ENCODE data around the gene AGR2.
"Not testable (repeated sequence)": the region's sequence is repeated elsewhere in the genome, so short reads cannot be mapped to it uniquely, and the experiment has no call there.

AGR2 gene

DNA sequence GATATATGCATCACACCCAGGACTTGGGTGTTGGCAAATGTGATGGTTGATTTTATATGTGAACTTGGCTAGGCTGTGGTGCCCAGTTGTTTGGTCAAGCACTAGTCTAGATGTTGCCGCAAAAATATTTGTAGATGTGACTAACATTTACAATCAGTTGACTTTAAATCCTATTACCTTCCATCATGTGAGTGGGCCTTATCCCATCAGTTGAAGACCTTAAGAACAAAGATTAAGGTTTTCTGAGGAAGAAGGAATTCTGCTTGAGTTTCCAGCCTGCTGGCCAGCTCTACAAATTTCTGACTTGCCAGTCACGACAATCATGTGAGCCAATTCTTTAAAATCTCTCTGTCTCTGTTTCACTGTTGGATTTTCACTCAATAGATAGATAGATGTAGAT is 30.9 kb downstream of the AGR2 start:
- H3K27me3 ChIP-seq (ENCODE audit: low read depth, low read length): no peaks in the 10 kb centered on the region
- H3K4me3 ChIP-seq (ENCODE audit: low read depth in 1 of 2, low read length in 2 of 2): no peak overlapping the region
- H3K9me3 ChIP-seq (ENCODE audit: control insufficient read depth in 1 of 2, low read length in 2 of 2): no peaks in the 10 kb centered on the region
- H3K36me3 ChIP-seq (ENCODE audit: control insufficient read depth in 1 of 2, insufficient read depth in 2 of 2, low read length in 2 of 2): no peaks in the 10 kb centered on the region
- no peak overlapping the region for H3K27ac ChIP-seq (ENCODE audit: low read length)
- H3K4me1 ChIP-seq (ENCODE audit: control insufficient read depth in 1 of 2, insufficient read depth in 2 of 2, low read length in 2 of 2): no peaks in the 10 kb centered on the region

DNA sequence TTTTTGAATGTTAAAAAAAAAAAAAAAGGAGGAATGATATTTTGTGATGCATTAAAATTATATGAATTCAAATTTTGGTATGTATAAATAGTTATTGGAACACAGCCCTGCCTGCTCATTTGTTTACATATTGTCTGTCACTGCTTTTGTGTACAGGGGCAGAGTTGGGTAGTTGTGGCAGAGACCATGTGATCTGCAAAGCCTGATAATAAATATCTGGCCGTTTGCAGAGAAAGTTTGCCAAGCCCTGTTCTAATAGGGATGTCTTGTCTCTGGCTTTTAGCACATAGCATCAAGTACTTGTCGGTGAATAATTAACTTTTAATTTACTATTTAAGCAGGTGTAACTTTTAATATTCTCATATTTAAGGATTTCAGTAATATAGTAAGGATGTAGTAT is 31.5 kb downstream of the AGR2 start:
- no peaks in the 10 kb centered on the region for H3K36me3 ChIP-seq (ENCODE audit: control insufficient read depth in 1 of 2, insufficient read depth in 2 of 2, low read length in 2 of 2)
- no peak overlapping the region for H3K4me3 ChIP-seq (ENCODE audit: low read depth in 1 of 2, low read length in 2 of 2)
- H3K27me3 ChIP-seq (ENCODE audit: low read depth, low read length): no peaks in the 10 kb centered on the region
- H3K4me1 ChIP-seq (ENCODE audit: control insufficient read depth in 1 of 2, insufficient read depth in 2 of 2, low read length in 2 of 2): no peaks in the 10 kb centered on the region
- H3K9me3 ChIP-seq (ENCODE audit: control insufficient read depth in 1 of 2, low read length in 2 of 2): peaks cover 0 to 4% of the 10 kb centered on the region in 2 donors
- no peak overlapping the region for H3K27ac ChIP-seq (ENCODE audit: low read length)

DNA sequence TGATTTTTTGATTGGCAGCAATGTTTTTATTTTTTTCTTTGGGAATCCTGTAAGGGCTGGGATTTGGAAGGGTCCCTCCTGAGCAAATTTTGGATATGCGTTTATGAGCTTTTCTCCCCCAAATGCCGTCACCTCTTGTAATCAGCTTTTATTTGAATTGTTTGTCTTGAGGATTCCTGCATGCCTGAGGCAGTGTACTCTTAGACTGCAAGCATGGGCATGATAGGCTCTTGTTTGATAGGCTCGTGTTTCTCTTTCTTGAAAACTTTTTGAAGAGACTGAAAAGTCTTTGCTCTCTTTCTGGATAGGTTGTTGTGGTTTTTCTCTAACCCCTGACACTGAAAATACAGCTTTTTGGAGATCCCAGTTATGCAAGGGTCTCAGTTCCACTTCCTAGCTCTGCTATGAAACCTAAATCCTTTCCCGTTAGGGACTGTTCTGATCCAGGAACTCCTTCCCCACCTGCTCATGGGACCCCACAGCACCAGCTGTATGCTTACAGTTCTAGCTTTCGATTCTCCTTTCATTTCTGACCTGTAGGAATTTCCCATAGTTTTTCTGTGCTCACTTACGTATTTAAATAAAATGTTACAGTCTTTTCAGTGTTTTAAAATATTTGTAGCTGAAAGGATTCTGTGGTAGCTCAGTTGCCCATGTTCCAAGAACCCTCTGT is 34.0 kb downstream of the AGR2 start:
- Histone ChIP-seq H3K4me1 (ENCODE audit: control insufficient read depth in 1 of 2, insufficient read depth in 2 of 2, low read length in 2 of 2) (no peaks in the 10 kb centered on the region), H3K9me3 (ENCODE audit: control insufficient read depth in 1 of 2, low read length in 2 of 2) (peaks cover 0 to 6% of the 10 kb centered on the region in 2 donors), H3K27me3 (ENCODE audit: low read depth, low read length) (no peaks in the 10 kb centered on the region), H3K4me3 (ENCODE audit: low read depth in 1 of 2, low read length in 2 of 2) (no peak overlapping the region), H3K36me3 (ENCODE audit: control insufficient read depth in 1 of 2, insufficient read depth in 2 of 2, low read length in 2 of 2) (no peaks in the 10 kb centered on the region), H3K27ac (ENCODE audit: low read length) (no peak overlapping the region)

DNA sequence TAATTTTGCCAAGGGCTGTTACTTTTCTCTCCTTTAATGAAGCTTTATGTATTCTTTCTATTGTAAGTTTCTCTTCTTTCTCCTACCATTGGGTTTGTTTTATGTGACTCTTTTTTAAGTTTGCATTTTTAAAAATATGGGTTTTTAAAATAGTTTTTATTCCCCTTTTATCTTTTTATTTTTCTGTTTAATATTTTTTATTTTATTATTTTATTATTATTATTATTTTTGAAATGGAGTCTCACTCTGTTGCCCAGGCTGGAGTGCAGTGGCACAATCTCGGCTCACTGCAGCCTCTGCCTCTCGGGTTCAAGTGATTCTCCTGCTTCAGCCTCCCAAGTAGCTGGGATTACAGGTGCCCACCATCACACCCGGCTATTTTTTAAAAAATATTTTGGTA is 34.8 kb downstream of the AGR2 start:
- not testable (repeated sequence) for H3K27me3 ChIP-seq (ENCODE audit: low read depth, low read length); H3K9me3 ChIP-seq (ENCODE audit: control insufficient read depth in 1 of 2, low read length in 2 of 2); H3K36me3 ChIP-seq (ENCODE audit: control insufficient read depth in 1 of 2, insufficient read depth in 2 of 2, low read length in 2 of 2); H3K4me1 ChIP-seq (ENCODE audit: control insufficient read depth in 1 of 2, insufficient read depth in 2 of 2, low read length in 2 of 2); H3K4me3 ChIP-seq (ENCODE audit: low read depth in 1 of 2, low read length in 2 of 2); H3K27ac ChIP-seq (ENCODE audit: low read length)

DNA sequence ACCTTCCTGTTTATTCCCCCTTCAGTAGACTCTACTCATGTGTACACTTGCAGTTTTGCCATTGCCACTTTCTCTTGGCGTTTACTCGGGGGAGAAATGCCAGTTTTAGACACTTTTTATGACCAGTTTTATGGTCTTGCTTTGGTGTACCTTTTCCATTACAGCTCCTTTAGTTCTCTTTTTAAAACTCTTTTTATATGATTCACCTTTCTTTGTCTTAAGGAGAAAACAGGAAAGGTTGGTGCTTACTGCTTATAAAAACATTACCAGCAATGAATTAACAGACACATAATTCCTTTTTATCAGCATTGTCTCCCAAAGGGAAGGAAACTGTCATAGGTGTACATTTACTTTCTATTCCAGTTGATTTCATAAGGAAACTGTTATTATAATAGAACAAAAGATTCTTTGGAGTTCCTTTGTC is 39.4 kb downstream of the AGR2 start:
- Histone ChIP-seq H3K4me3 (ENCODE audit: low read depth in 1 of 2, low read length in 2 of 2) (no peak overlapping the region), H3K27ac (ENCODE audit: low read length) (no peak overlapping the region), H3K36me3 (ENCODE audit: control insufficient read depth in 1 of 2, insufficient read depth in 2 of 2, low read length in 2 of 2) (no peaks in the 10 kb centered on the region), H3K4me1 (ENCODE audit: control insufficient read depth in 1 of 2, insufficient read depth in 2 of 2, low read length in 2 of 2) (no peaks in the 10 kb centered on the region), H3K9me3 (ENCODE audit: control insufficient read depth in 1 of 2, low read length in 2 of 2) (peaks cover 0 to 11% of the 10 kb centered on the region in 2 donors), H3K27me3 (ENCODE audit: low read depth, low read length) (no peaks in the 10 kb centered on the region)

DNA sequence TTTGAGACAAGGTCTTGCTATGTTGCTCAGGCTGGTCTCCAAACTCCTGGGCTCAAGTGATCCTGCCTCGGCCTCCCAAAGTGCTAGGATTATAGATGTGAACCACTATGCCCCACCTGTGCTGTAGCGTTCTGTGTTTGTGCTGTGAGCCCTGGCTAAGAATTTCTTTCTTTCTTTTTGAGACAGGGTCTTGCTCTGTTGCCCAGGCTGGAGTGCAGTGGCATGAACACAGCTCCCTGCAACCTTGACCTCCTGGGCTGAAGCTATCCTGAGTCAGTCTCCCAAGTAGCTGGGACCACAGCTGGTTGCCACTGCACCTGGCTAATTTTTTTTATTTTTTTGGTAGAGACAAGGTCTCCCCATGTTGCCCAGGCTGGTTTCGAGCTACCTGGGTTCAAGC is 39.9 kb downstream of the AGR2 start:
- H3K9me3 ChIP-seq (ENCODE audit: control insufficient read depth in 1 of 2, low read length in 2 of 2): peaks cover 0 to 11% of the 10 kb centered on the region in 2 donors
- no peaks in the 10 kb centered on the region for H3K36me3 ChIP-seq (ENCODE audit: control insufficient read depth in 1 of 2, insufficient read depth in 2 of 2, low read length in 2 of 2)
- H3K27me3 ChIP-seq (ENCODE audit: low read depth, low read length): no peaks in the 10 kb centered on the region
- no peak overlapping the region for H3K27ac ChIP-seq (ENCODE audit: low read length)
- no peak overlapping the region for H3K4me3 ChIP-seq (ENCODE audit: low read depth in 1 of 2, low read length in 2 of 2)
- H3K4me1 ChIP-seq (ENCODE audit: control insufficient read depth in 1 of 2, insufficient read depth in 2 of 2, low read length in 2 of 2): no peaks in the 10 kb centered on the region

DNA sequence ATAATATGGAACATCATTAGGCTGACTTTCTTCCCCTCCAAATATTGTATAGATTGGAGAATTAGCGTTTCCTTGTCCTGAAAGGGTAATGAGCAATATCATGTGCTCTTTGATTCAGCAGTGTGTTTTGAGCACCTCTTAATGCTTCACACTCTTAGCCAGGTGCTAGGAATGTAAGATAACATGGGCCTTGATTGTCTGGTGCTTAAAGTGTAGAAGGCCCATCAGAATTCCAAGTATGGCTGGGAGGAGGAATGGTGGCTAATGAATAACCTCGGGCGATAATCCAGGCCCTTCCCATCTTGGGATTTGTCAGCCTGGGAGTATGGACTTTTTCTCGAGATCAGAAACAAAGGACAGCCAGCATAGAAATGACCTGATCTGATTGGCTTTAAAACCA is 42.6 kb downstream of the AGR2 start:
- Histone ChIP-seq H3K4me1 (ENCODE audit: control insufficient read depth in 1 of 2, insufficient read depth in 2 of 2, low read length in 2 of 2) (no peaks in the 10 kb centered on the region), H3K9me3 (ENCODE audit: control insufficient read depth in 1 of 2, low read length in 2 of 2) (peaks cover 0 to 4% of the 10 kb centered on the region in 2 donors), H3K27ac (ENCODE audit: low read length) (no peak overlapping the region), H3K36me3 (ENCODE audit: control insufficient read depth in 1 of 2, insufficient read depth in 2 of 2, low read length in 2 of 2) (no peaks in the 10 kb centered on the region), H3K27me3 (ENCODE audit: low read depth, low read length) (no peaks in the 10 kb centered on the region), H3K4me3 (ENCODE audit: low read depth in 1 of 2, low read length in 2 of 2) (no peak overlapping the region)

DNA sequence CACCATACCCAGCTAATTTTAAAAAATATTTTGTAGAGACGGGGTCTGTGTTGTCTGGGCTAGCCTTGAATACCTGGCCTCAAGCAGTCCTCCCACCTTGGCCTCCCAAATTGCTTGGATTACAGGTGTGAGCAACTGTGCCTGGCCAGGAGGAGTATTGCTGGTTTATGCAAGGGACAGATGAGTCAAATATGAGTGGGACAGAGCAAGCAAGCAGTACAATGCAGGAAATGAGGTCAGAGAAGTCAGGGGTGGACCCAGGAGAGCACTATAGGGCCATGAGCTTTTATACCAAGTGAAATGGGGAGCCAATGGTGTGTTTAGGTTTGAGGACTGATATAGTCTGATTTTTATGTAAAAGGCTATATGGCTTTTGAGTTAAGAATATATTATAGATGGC is 45.0 kb downstream of the AGR2 start:
- H3K4me3 ChIP-seq (ENCODE audit: low read depth in 1 of 2, low read length in 2 of 2): no peak overlapping the region
- H3K9me3 ChIP-seq (ENCODE audit: control insufficient read depth in 1 of 2, low read length in 2 of 2): peaks cover 0 to 4% of the 10 kb centered on the region in 2 donors
- H3K27me3 ChIP-seq (ENCODE audit: low read depth, low read length): no peaks in the 10 kb centered on the region
- H3K27ac ChIP-seq (ENCODE audit: low read length): no peak overlapping the region
- H3K36me3 ChIP-seq (ENCODE audit: control insufficient read depth in 1 of 2, insufficient read depth in 2 of 2, low read length in 2 of 2): no peaks in the 10 kb centered on the region
- no peaks in the 10 kb centered on the region for H3K4me1 ChIP-seq (ENCODE audit: control insufficient read depth in 1 of 2, insufficient read depth in 2 of 2, low read length in 2 of 2)

DNA sequence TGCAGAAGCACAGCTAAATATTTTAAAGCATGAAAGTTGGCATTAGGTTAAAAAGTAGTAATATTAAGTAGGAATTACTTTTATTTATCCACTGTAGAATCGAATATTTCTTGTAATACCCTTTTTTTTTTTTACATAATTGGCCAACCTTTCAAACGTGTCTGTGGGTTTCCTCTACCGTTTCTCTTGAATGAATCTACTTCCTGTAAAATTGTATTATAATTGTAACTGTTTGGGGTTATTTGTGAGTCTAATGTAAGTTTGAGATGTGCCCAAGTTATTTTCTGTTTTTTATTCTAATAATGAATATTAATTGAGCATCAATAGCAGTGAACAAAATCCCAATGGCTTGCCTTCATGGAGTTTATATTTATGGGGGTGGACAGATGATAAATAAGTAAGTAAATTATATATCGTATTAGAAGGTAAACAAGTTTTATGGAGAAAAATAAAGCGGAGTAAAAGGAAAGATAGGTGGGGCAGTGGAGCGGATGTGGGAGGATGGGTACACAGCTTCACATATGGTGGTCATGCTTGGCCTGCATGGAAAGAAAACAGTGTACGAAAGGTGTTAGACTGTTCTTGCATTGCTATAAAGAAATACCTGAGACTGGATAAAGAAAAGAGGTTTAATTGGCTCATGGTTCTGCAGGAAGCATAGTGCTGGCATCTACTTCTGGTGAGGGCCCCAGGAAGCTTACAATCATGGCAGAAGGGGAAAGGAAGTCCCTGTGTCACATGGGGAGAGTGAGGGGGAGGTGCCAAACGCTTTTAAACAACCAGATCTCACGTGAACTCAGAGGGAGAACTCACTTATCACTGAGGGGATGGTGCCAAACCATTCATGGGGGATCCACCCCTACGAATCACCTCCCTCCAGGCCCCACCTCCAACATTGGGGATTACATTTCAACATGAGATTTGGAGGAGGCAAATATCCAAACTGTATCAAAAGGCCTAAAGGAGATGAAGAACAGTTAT is 45.9 kb downstream of the AGR2 start:
- Histone ChIP-seq H3K9me3 (ENCODE audit: control insufficient read depth in 1 of 2, low read length in 2 of 2) (peaks cover 0 to 4% of the 10 kb centered on the region in 2 donors), H3K27me3 (ENCODE audit: low read depth, low read length) (no peaks in the 10 kb centered on the region), H3K36me3 (ENCODE audit: control insufficient read depth in 1 of 2, insufficient read depth in 2 of 2, low read length in 2 of 2) (no peaks in the 10 kb centered on the region), H3K4me3 (ENCODE audit: low read depth in 1 of 2, low read length in 2 of 2) (no peak overlapping the region), H3K27ac (ENCODE audit: low read length) (no peak overlapping the region), H3K4me1 (ENCODE audit: control insufficient read depth in 1 of 2, insufficient read depth in 2 of 2, low read length in 2 of 2) (no peaks in the 10 kb centered on the region)

DNA sequence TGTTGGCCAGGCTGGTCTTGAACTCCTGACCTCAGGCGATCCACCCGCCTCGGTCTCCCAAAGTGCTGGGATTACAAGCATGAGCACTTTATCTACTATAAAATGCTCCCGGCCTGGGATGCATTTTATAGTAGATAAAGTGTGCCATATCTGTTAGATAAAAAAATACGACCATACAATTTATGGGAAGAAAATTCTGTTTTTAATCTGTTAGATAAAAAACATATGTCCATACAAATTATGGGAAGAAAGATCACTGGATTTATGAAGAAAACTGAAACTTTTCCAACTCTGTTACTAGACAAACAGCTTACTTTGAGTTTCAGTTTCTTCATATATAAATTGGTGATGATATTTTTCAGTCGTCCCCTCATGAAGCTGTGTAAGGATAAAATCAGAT is 46.8 kb downstream of the AGR2 start:
- Histone ChIP-seq H3K4me3 (ENCODE audit: low read depth in 1 of 2, low read length in 2 of 2) (no peak overlapping the region), H3K4me1 (ENCODE audit: control insufficient read depth in 1 of 2, insufficient read depth in 2 of 2, low read length in 2 of 2) (peaks cover 0 to 4% of the 10 kb centered on the region in 2 donors), H3K27me3 (ENCODE audit: low read depth, low read length) (no peaks in the 10 kb centered on the region), H3K27ac (ENCODE audit: low read length) (no peak overlapping the region), H3K36me3 (ENCODE audit: control insufficient read depth in 1 of 2, insufficient read depth in 2 of 2, low read length in 2 of 2) (no peaks in the 10 kb centered on the region), H3K9me3 (ENCODE audit: control insufficient read depth in 1 of 2, low read length in 2 of 2) (no peaks in the 10 kb centered on the region)

DNA sequence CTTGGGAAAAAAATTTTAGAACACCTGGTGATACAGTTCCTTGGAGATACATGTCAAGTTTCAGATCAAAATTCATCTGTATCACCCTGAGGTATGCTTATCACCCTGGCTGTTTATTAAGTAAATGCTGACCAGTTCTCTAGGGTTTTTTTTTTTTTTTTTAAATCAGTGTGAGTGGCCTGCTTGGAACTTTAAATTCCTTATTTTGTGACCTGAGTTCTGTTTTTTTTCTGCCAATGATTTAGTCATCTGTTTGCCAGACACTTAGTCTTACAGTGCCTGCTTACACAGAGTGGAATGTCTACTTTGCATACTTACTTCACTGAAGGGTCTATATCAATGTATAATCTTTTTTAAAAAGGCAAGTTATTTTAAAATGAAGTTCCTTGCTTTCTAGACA is 49.4 kb downstream of the AGR2 start:
- no peaks in the 10 kb centered on the region for H3K36me3 ChIP-seq (ENCODE audit: control insufficient read depth in 1 of 2, insufficient read depth in 2 of 2, low read length in 2 of 2)
- H3K9me3 ChIP-seq (ENCODE audit: control insufficient read depth in 1 of 2, low read length in 2 of 2): no peaks in the 10 kb centered on the region
- H3K4me3 ChIP-seq (ENCODE audit: low read depth in 1 of 2, low read length in 2 of 2): peak overlapping the region in 1 of 2 donors; percentile 72
- H3K4me1 ChIP-seq (ENCODE audit: control insufficient read depth in 1 of 2, insufficient read depth in 2 of 2, low read length in 2 of 2): peaks cover 0 to 4% of the 10 kb centered on the region in 2 donors
- H3K27ac ChIP-seq (ENCODE audit: low read length): peak overlapping the region; percentile 46
- no peaks in the 10 kb centered on the region for H3K27me3 ChIP-seq (ENCODE audit: low read depth, low read length)

All from muscle layer of duodenum (tissue), 2 donors.